DND-41 (cell line): Measurements from ENCODE around the gene DNAH17.

ENCODE experiments used
- ATAC-seq: fragments of 200-7000 bp; cut with Tn5 transposase; 3 replicates; pipeline ENCODE4 v1.9.1; 2021; ENCODE audit warnings: low read depth; ENCODE audit not compliant: insufficient read depth
- DNase-seq: peaks from one replicate; pipeline ENCODE4 v3.0.0-alpha.2; 2020
- H2AFZ ChIP-seq: 2 replicates; pipeline ENCODE4 v1.6.0; 2012; ENCODE audit warnings: low read depth, low read length
- H3K27ac ChIP-seq: 2 replicates; pipeline ENCODE4 v1.5.1; 2012; ENCODE audit warnings: low read length, inconsistent platforms
- H3K27me3 ChIP-seq: fragments of 200-600 bp; sonication (generic); 2 replicates; pipeline ENCODE4 v1.6.0; 2012; ENCODE audit warnings: low read length, mild to moderate bottlenecking, inconsistent platforms; ENCODE audit not compliant: insufficient read depth, poor library complexity
- H3K36me3 ChIP-seq: 2 replicates; pipeline ENCODE4 v1.5.1; 2012; ENCODE audit warnings: low read length, inconsistent platforms; ENCODE audit not compliant: insufficient read depth
- H3K4me1 ChIP-seq: 2 replicates; pipeline ENCODE4 v1.5.1; 2012; ENCODE audit warnings: mild to moderate bottlenecking, low read length; ENCODE audit not compliant: insufficient read depth
- H3K4me2 ChIP-seq: 2 replicates; pipeline ENCODE4 v1.6.0; 2012; ENCODE audit warnings: mild to moderate bottlenecking, moderate library complexity, low read length, inconsistent platforms; ENCODE audit not compliant: insufficient read depth
- H3K4me3 ChIP-seq, 2 experiments: fragments of 200-600 bp in 1 of 2; shearing (Covaris generic) in 1 of 2; 2 replicates each; pipeline ENCODE4 v1.5.1; 2012 to 2016; ENCODE audit warnings: inconsistent platforms in 2 of 2, low read length in 2 of 2, mild to moderate bottlenecking in 2 of 2, low read depth in 1 of 2, moderate library complexity in 1 of 2
- H3K79me2 ChIP-seq: 2 replicates; pipeline ENCODE4 v1.6.0; 2012; ENCODE audit warnings: low read length, inconsistent platforms; ENCODE audit not compliant: insufficient read depth
- H3K9ac ChIP-seq: 2 replicates; pipeline ENCODE4 v1.6.0; 2012; ENCODE audit warnings: low read depth, mild to moderate bottlenecking, inconsistent platforms, low read length, moderate library complexity
- H3K9me3 ChIP-seq: 2 replicates; pipeline ENCODE4 v1.5.1; 2012; ENCODE audit warnings: low read length, moderate library complexity, mild to moderate bottlenecking, inconsistent platforms; ENCODE audit not compliant: insufficient read depth, severe bottlenecking
- H4K20me1 ChIP-seq: 2 replicates; pipeline ENCODE4 v1.6.0; 2012; ENCODE audit warnings: low read length; ENCODE audit not compliant: insufficient read depth
- EZH2 ChIP-seq: IDR thresholded peaks from 3 replicates; pipeline ENCODE4 v1.6.1; 2012; ENCODE audit warnings: borderline replicate concordance, low read depth, mild to moderate bottlenecking, moderate library complexity, low read length, inconsistent platforms; ENCODE audit not compliant: severe bottlenecking
- TF ChIP-seq, protein P1 (sequence below): IDR thresholded peaks from 2 replicates; pipeline ENCODE4 v1.5.1; 2012; ENCODE audit warnings: borderline replicate concordance, low read length, moderate library complexity, mild to moderate bottlenecking; ENCODE audit not compliant: poor library complexity, severe bottlenecking; ENCODE audit errors: extremely low read depth

DNAH17 gene

DNA sequence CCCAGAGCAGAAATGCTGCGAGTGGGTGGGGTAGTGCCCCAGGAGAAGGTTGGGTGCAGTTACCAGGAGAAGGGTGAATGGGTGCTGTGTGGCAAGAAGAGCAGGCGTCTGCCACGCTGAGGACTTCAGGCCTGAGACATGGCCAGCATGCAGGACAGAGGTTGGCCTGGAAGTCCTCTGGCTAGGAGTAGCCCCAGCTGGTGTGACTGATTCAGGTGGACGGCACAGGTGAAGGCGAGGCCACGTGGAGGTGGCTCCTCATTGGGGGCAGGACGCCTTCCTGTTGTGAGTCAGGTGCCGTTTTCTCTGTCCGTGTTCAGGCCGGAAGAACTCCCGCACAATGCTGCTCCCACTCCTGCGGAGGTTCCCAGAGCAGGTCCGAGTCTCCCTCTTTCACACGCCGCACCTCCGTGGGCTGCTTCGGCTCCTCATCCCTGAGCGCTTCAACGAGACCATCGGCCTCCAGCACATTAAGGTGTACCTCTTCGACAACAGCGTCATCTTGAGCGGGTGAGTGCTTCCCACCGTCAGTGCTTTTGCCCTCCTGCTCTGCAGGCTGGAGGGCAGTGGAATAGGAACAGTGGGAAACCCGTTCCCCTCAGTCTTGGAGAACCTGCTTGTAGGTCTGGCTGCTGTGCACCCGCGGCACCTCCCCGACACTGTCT lies 178.0 kb downstream of the DNAH17 start:
- H3K27me3 ChIP-seq, result no peaks in the 10 kb centered on the region
- no peak overlapping the region for H3K27ac ChIP-seq
- no peaks in the 10 kb centered on the region for H3K9me3 ChIP-seq
- ATAC-seq (no peak), DNase-seq (no peak)
- peaks cover 51% of the 10 kb centered on the region for H4K20me1 ChIP-seq
- peaks cover 27% of the 10 kb centered on the region for H3K79me2 ChIP-seq
- H3K36me3 ChIP-seq, result peaks cover 95% of the 10 kb centered on the region
- no peak overlapping the region for H2AFZ ChIP-seq
- H3K9ac ChIP-seq, result no peak overlapping the region
- TF ChIP-seq, protein P1, sequence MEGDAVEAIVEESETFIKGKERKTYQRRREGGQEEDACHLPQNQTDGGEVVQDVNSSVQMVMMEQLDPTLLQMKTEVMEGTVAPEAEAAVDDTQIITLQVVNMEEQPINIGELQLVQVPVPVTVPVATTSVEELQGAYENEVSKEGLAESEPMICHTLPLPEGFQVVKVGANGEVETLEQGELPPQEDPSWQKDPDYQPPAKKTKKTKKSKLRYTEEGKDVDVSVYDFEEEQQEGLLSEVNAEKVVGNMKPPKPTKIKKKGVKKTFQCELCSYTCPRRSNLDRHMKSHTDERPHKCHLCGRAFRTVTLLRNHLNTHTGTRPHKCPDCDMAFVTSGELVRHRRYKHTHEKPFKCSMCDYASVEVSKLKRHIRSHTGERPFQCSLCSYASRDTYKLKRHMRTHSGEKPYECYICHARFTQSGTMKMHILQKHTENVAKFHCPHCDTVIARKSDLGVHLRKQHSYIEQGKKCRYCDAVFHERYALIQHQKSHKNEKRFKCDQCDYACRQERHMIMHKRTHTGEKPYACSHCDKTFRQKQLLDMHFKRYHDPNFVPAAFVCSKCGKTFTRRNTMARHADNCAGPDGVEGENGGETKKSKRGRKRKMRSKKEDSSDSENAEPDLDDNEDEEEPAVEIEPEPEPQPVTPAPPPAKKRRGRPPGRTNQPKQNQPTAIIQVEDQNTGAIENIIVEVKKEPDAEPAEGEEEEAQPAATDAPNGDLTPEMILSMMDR, result no peak
- TF ChIP-seq EZH2, result no peak
- no peak overlapping the region for H3K4me3 ChIP-seq
- H3K4me2 ChIP-seq, result no peak overlapping the region
- no peaks in the 10 kb centered on the region for H3K4me1 ChIP-seq

DNA sequence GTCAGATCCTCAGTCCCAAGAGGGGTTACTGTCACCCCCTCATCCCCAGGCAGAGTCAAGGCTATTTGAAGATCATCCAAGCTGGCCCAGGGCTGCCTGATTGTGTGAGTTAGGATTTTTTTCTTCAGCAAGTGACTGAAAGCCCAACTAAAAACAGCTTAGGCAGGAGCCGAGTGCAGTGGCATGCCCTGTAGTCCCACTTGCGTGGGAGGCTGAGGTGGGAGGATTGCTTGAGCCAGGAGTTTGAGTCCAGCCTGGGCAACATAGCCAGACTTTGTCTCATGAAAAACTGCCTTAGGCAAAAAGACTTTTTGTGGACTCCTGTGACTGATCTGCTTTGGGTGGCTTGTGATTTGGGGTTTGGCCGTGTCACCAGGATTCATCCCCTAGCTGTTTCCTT lies 178.8 kb downstream of the DNAH17 start:
- no peak for ATAC-seq
- H3K4me3 ChIP-seq, result no peak overlapping the region

DNA sequence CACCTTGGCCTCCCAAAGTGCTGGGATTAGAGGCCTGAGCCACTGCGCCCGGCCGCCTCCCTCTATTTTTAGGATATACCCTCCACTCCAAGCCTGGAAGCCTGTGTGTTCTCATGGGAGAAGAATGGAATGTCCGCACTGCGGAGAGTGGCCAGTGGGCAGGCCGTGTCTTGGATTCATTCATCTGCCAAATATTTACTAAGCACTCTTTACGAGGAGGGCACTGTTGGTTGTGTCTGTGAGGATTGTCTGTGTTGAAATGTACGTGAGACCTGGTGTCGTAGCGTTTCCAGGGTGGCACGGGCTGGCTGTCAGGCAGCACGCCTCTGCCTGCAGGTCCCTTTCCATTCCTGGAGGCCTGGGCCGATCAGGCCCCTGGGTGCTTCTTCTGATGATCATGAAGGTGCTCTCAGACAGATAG lies 179.5 kb downstream of the DNAH17 start:
- no peak for ATAC-seq
- DNase-seq, result no peak
- no peak overlapping the region for H3K27ac ChIP-seq
- no peaks in the 10 kb centered on the region for H3K27me3 ChIP-seq
- H3K4me1 ChIP-seq, result no peaks in the 10 kb centered on the region
- peaks cover 91% of the 10 kb centered on the region for H3K36me3 ChIP-seq
- H3K79me2 ChIP-seq, result peaks cover 38% of the 10 kb centered on the region
- H3K9ac ChIP-seq, result no peak overlapping the region
- no peaks in the 10 kb centered on the region for H3K9me3 ChIP-seq
- no peak overlapping the region for H2AFZ ChIP-seq
- H3K4me3 ChIP-seq, result no peak overlapping the region
- no peak for TF ChIP-seq EZH2
- TF ChIP-seq, protein P1, result no peak
- H3K4me2 ChIP-seq, result no peak overlapping the region
- H4K20me1 ChIP-seq, result peaks cover 55% of the 10 kb centered on the region

More for the DNA sequence above, 178.8 kb downstream of the DNAH17 start:
- no peak for DNase-seq
- Histone ChIP-seq H3K27ac (no peak overlapping the region), H3K9ac (no peak overlapping the region), H4K20me1 (peaks cover 51% of the 10 kb centered on the region), H3K4me1 (no peaks in the 10 kb centered on the region), H3K27me3 (no peaks in the 10 kb centered on the region), H3K79me2 (peaks cover 33% of the 10 kb centered on the region), H3K4me2 (no peak overlapping the region), H2AFZ (no peak overlapping the region), H3K36me3 (peaks cover 94% of the 10 kb centered on the region), H3K9me3 (no peaks in the 10 kb centered on the region)
- TF ChIP-seq EZH2, result no peak
- TF ChIP-seq, protein P1, result no peak
